Astrocyte (in vitro differentiated cells and primary cell): ENCODE data around the gene CKAP4. TPM values are rescaled to one million over a fixed set of nuclear protein-coding genes. Genes with fewer than 3 reads are reported as not detected.

Experiments
- DNase-seq: peaks from one replicate; pipeline ENCODE4 v3.0.0-alpha.2; 2010; ENCODE audit warnings: low read depth
- FAIRE-seq: peaks from 2 replicates; lab custom pipeline; 2011; peaks lifted over from hg19 to GRCh38; lab: Jason Lieb, UNC
- H2AFZ ChIP-seq: 2 replicates; pipeline ENCODE4 v1.6.0; 2012; ENCODE audit warnings: low read depth, low read length, inconsistent platforms
- H3K27ac ChIP-seq: 2 replicates; pipeline ENCODE4 v1.5.1; 2011; ENCODE audit warnings: low read depth, low read length, inconsistent platforms
- H3K27me3 ChIP-seq: 2 replicates; pipeline ENCODE4 v1.6.0; 2011; ENCODE audit warnings: low read length, inconsistent platforms; ENCODE audit not compliant: insufficient read depth
- H3K36me3 ChIP-seq: 2 replicates; pipeline ENCODE4 v1.5.1; 2011; ENCODE audit warnings: low read length, inconsistent platforms; ENCODE audit not compliant: insufficient read depth
- H3K4me1 ChIP-seq: 2 replicates; pipeline ENCODE4 v1.5.1; 2011; ENCODE audit warnings: low read length, inconsistent platforms; ENCODE audit not compliant: insufficient read depth
- H3K4me2 ChIP-seq: 2 replicates; pipeline ENCODE4 v1.6.0; 2012; ENCODE audit warnings: low read length, inconsistent platforms
- H3K4me3 ChIP-seq: 2 replicates; pipeline ENCODE4 v1.5.1; 2011; ENCODE audit warnings: low read depth, mild to moderate bottlenecking, low read length, inconsistent platforms; ENCODE audit not compliant: insufficient read depth
- H3K79me2 ChIP-seq: 2 replicates; pipeline ENCODE4 v1.6.0; 2012; ENCODE audit warnings: mild to moderate bottlenecking, low read length, inconsistent platforms; ENCODE audit not compliant: insufficient read depth
- H3K9ac ChIP-seq: 2 replicates; pipeline ENCODE4 v1.6.0; 2012; ENCODE audit warnings: mild to moderate bottlenecking, low read length, inconsistent platforms
- H3K9me3 ChIP-seq: 2 replicates; pipeline ENCODE4 v1.5.1; 2012; ENCODE audit warnings: low read depth, mild to moderate bottlenecking, low read length, inconsistent platforms; ENCODE audit not compliant: insufficient read depth
- H4K20me1 ChIP-seq: 2 replicates; pipeline ENCODE4 v1.6.0; 2012; ENCODE audit warnings: low read length, inconsistent platforms; ENCODE audit not compliant: insufficient read depth
- H3K27ac Mint-ChIP-seq: one replicate; pipeline ENCODE4 v1.8.0; 2021; ENCODE audit warnings: mild to moderate bottlenecking, mixed read lengths; ENCODE audit not compliant: unreplicated experiment
- H3K27me3 Mint-ChIP-seq: one replicate; pipeline ENCODE4 v1.8.0; 2021; ENCODE audit warnings: low read depth, mixed read lengths; ENCODE audit not compliant: unreplicated experiment
- H3K36me3 Mint-ChIP-seq: one replicate; pipeline ENCODE4 v1.8.0; 2021; ENCODE audit warnings: low read depth, mixed read lengths; ENCODE audit not compliant: unreplicated experiment
- H3K4me1 Mint-ChIP-seq: one replicate; pipeline ENCODE4 v1.8.0; 2021; ENCODE audit warnings: low read depth, mixed read lengths; ENCODE audit not compliant: unreplicated experiment
- H3K4me3 Mint-ChIP-seq: one replicate; pipeline ENCODE4 v1.8.0; 2021; ENCODE audit warnings: mild to moderate bottlenecking, moderate library complexity, mixed read lengths; ENCODE audit not compliant: unreplicated experiment
- H3K9me3 Mint-ChIP-seq: one replicate; pipeline ENCODE4 v1.8.0; 2021; ENCODE audit warnings: mild to moderate bottlenecking, mixed read lengths; ENCODE audit not compliant: unreplicated experiment
- CTCF ChIP-seq: IDR thresholded peaks from 2 replicates; pipeline ENCODE4 v1.5.1; 2011; ENCODE audit warnings: low read depth, mild to moderate bottlenecking, inconsistent platforms, low read length, moderate library complexity; ENCODE audit not compliant: insufficient read depth
- EZH2 ChIP-seq: IDR thresholded peaks from 2 replicates; pipeline ENCODE4 v1.6.1; 2012; ENCODE audit warnings: mild to moderate bottlenecking, low read length, inconsistent platforms; ENCODE audit not compliant: insufficient read depth
- total RNA-seq: library from RNA; stranded (reverse); gene quantifications from 2 replicates; pipeline ENCODE4 v1.2.1, GENCODE V29; 2021

Gene CKAP4
- total RNA-seq, 1 donor from 2014 or later = 324 TPM

DNA sequence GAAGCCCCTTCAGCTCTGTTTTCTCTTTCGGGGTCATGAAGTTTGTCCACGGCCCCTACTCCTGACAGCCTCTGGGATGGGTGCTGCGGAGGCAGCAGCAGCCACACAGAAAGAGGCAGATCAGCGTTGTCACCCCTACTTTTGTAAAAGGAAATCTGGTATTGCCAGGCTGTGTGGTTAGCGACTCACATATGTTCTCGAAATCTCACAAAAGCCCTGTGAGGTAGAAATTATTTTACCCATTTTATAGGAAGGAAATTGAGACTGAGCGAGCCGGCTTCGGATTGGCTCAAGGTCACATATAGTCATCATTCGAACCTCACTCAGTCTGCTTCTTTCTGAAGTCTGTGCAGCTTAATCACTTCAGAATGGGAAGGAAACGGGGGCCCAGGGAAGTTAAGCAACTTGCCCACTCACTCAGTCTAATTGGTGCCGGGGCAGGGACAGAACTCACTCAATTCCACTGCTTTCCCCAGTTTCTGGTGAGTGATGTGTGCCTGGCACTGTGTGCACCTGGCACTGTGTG is 1.1 kb upstream of the CKAP4 start:
- DNase-seq (peak; percentile 47), FAIRE-seq (no peak)
- Mint-ChIP-seq H3K9me3 (no peaks in the 10 kb centered on the region), H3K27me3 (no peaks in the 10 kb centered on the region), H3K27ac (peak overlapping the region; percentile 91), H3K36me3 (peaks cover 8% of the 10 kb centered on the region), H3K4me1 (peaks cover 25% of the 10 kb centered on the region), H3K4me3 (peak overlapping the region; percentile 85)
- Histone ChIP-seq H3K79me2 (peaks cover 32% of the 10 kb centered on the region), H3K9ac (peak overlapping the region; percentile 97), H3K9me3 (no peaks in the 10 kb centered on the region), H3K27ac (peak overlapping the region; percentile 94), H3K27me3 (no peaks in the 10 kb centered on the region), H2AFZ (peak overlapping the region; percentile 54), H4K20me1 (peaks cover 23% of the 10 kb centered on the region), H3K4me3 (peak overlapping the region; percentile 89), H3K36me3 (peaks cover 10% of the 10 kb centered on the region), H3K4me1 (peaks cover 26% of the 10 kb centered on the region), H3K4me2 (peak overlapping the region; percentile 92)
- TF ChIP-seq CTCF (no peak), EZH2 (no peak)

GRCh38 chr12:106248312-106248845 is 559 bp upstream of the CKAP4 start:
- H3K4me1 Mint-ChIP-seq = peaks cover 25% of the 10 kb centered on the region
- Histone ChIP-seq H3K27me3 (no peaks in the 10 kb centered on the region), H3K27ac (peak overlapping the region; percentile 94), H4K20me1 (peaks cover 28% of the 10 kb centered on the region), H3K36me3 (peaks cover 15% of the 10 kb centered on the region), H3K9me3 (no peaks in the 10 kb centered on the region), H3K9ac (peak overlapping the region; percentile 97), H3K79me2 (peaks cover 37% of the 10 kb centered on the region), H3K4me2 (peak overlapping the region; percentile 92), H2AFZ (peak overlapping the region; percentile 54), H3K4me1 (peaks cover 26% of the 10 kb centered on the region), H3K4me3 (peak overlapping the region; percentile 89)
- no peaks in the 10 kb centered on the region for H3K27me3 Mint-ChIP-seq
- H3K36me3 Mint-ChIP-seq = peaks cover 8% of the 10 kb centered on the region
- peak overlapping the region; percentile 91 for H3K27ac Mint-ChIP-seq
- peak; percentile 63 for DNase-seq
- no peaks in the 10 kb centered on the region for H3K9me3 Mint-ChIP-seq
- no peak for TF ChIP-seq EZH2
- no peak for TF ChIP-seq CTCF
- no peak for FAIRE-seq
- peak overlapping the region; percentile 85 for H3K4me3 Mint-ChIP-seq
